Stimulated activated CD4-positive, alpha-beta T cell treated with anti-CD3 and anti-CD28 coated beads, Interleukin-4, amount 100 ng/mL, for 48 hours (primary cell): ENCODE results near the gene DDX1.
"Not testable (repeated sequence)": the region's sequence is repeated elsewhere in the genome, so short reads cannot be mapped to it uniquely, and the experiment has no call there.

Source experiments
- DNase-seq, 2 donors: peaks; one replicate each; pipeline ENCODE4 v3.0.0-alpha.2; 2020; ENCODE audit warnings: low read depth in 2 of 2

The DDX1 gene

GRCh38 chr2:15616850-15617777 is 25.4 kb downstream of the DDX1 start:
- no peak for DNase-seq

- DNase-seq, result no peak
Observed at GRCh38 chr2:15617778-15618448, 26.2 kb downstream of the DDX1 start.

GRCh38 chr2:15618449-15618855 is 26.8 kb downstream of the DDX1 start:
- no peak for DNase-seq

GRCh38 chr2:15619076-15619475 is 27.4 kb downstream of the DDX1 start:
- no peak for DNase-seq

- no peak for DNase-seq
Observed at GRCh38 chr2:15619510-15619909, 27.8 kb downstream of the DDX1 start.

- no peak for DNase-seq
Observed at GRCh38 chr2:15619938-15620337, 28.3 kb downstream of the DDX1 start.

- no peak for DNase-seq
Observed at GRCh38 chr2:15620340-15620739, 28.7 kb downstream of the DDX1 start.

- no peak for DNase-seq
Observed at GRCh38 chr2:15620857-15621471, 29.3 kb downstream of the DDX1 start.

GRCh38 chr2:15621472-15621870 is 29.8 kb downstream of the DDX1 start:
- DNase-seq, result not testable (repeated sequence)

- no peak for DNase-seq
Observed at GRCh38 chr2:15622214-15622613, 30.5 kb downstream of the DDX1 start.

- no peak for DNase-seq
Observed at GRCh38 chr2:15622614-15623480, 31.2 kb downstream of the DDX1 start.

- no peak for DNase-seq
Observed at GRCh38 chr2:15623481-15623796, 31.8 kb downstream of the DDX1 start.

- DNase-seq, result no peak
Observed at GRCh38 chr2:15623898-15624541, 32.4 kb downstream of the DDX1 start.

- no peak for DNase-seq
Observed at GRCh38 chr2:15624903-15625302, 33.2 kb downstream of the DDX1 start.

- DNase-seq, result no peak
Observed at GRCh38 chr2:15625344-15626036, 33.8 kb downstream of the DDX1 start.

- no peak for DNase-seq
Observed at GRCh38 chr2:15626126-15626525, 34.5 kb downstream of the DDX1 start.

GRCh38 chr2:15626967-15627366 is 35.3 kb downstream of the DDX1 start:
- no peak for DNase-seq

GRCh38 chr2:15627817-15628684 is 36.4 kb downstream of the DDX1 start:
- no peak for DNase-seq
